Raji (cell line): ENCODE results near the gene RTN1.

ENCODE experiments used
- POLR2A ChIP-seq: IDR thresholded peaks from 2 replicates; pipeline ENCODE4 v1.6.1; 2011; ENCODE audit warnings: low read depth, low read length, control low read depth; ENCODE audit not compliant: insufficient read depth

The RTN1 gene

DNA sequence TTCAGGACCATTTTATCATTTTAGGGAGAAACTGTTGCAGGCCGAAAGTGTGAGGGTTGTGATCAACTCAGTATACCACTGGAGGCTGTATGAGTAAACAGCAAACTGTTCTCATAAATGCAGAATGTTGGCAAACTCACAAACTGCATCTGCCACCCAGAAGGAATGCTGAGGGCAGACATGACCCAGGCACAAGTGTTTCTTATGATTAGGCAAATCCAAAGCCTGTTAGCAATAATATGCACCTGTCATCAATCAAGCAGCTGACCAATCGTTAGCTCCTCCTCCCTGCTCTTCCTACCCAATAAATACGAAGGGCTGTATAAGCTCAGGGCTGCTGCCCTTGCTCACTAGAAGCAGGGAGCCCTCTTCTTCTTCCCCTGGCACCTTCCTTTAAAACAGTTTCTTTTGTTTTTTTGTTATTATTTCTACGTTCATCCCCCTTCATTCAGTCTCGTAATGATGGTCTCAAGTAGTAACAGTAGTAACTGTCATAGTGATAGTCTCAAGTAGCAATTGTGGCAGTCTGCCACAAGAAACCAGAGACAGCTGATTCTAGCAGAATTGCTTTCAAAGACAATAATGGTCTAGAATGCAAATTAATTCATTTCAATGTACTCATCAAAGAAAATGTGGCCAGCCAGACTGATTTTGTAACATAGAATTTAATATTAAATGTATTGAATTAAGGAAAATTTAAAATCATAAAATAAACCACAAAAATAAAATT, 278.8 kb downstream of the RTN1 start:
- no peak for TF ChIP-seq POLR2A

DNA sequence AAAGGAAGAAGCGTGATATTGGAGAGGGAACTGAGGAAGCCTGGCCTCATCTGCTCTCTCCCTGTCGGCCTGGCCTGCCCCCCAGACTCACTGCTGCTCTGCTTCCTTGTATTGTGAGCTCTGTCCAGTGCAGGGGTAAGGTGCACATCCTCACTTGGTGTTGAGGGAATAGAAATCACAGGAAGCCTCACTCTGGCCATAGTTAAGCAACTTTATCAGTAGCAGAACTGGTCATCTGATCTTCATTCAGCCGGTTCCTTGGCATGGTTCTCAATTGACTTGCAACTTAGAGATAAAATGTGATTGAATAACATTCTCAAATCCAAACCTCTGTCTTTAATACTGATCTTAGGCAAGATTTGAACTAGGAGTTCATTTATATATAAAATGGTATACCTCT, 282.5 kb downstream of the RTN1 start:
- TF ChIP-seq POLR2A, result no peak

DNA sequence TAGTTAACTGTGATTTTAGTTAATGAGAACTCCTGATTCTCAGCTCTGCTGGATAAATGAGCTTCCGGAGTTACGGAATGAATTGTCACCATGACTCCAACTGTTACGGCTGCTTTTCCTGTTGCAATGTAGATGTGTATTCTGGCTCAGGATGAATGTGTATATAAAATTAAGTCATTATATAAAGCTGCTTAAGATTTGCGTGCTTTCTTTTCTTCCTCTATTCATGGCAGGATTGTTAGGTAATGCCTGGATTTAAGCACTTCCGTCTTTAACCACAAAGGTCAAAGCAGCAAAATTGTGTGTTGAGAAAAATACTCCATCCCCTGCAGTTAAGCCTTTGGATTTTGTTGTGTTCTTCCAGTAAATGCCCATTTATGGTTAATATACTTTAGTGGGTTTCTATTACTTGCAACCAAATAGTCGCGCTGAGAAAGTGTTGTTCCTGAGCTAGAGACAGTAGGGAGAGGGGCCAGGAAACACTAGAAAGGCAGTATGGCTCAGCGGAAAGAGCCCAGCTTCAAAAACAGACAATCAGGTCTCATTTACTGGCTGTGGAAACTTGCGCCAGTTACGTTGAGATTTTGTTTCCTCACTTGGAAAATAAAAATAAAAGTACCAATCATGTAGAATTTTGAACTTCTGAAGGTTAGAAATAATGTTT, 284.6 kb downstream of the RTN1 start:
- TF ChIP-seq POLR2A, result no peak

DNA sequence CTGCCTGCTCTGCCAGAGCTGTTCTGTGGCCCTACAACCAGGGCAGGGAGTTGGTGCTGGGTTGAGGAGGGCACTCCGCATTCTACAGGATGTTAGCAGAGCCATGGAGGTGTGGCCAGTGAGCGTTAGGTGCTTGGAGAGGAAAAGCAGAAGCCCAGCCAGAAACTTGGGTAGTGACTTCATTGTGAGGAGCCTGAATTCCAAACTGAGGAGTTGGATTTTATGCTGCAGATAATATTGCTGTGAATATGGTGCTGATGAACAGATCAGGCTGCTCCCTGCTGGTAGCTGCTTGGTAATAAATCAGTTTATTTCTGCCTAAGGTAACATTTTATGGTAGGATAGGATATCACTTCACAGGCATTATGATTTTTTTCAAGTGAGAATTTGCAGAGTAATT, 286.8 kb downstream of the RTN1 start:
- TF ChIP-seq POLR2A, result no peak

DNA sequence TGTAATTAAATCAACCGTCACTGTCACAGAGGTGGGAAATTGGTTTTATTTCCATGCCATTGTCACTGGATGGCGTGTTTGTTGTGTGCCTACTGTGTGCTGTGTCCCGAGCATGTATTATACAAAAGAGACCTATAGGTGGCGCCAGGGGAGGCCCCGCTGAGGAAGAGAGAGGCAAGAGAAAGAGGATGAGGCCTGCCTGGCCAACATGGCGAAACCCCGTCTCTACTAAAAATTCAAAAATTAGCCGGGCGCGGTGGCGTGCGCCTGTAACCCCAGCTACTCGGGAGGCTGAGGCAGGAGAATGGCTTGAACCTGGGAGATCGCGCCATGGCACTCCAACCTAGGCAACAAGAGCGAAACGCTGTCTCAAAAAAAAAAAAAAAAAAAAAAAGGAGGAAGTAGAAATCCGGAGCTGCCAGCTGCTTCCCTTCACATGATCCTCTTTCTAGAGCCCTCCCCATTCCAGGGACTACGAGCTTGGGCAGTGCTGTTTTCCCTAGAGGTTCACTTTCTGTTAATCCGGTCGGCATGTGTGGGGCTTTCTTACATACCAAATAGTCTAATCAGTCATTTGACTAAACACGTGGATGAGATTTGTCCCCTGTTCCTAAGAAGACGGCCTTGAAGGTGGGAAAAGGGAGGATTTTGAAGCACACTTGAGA, 287.6 kb downstream of the RTN1 start:
- no peak for TF ChIP-seq POLR2A

DNA sequence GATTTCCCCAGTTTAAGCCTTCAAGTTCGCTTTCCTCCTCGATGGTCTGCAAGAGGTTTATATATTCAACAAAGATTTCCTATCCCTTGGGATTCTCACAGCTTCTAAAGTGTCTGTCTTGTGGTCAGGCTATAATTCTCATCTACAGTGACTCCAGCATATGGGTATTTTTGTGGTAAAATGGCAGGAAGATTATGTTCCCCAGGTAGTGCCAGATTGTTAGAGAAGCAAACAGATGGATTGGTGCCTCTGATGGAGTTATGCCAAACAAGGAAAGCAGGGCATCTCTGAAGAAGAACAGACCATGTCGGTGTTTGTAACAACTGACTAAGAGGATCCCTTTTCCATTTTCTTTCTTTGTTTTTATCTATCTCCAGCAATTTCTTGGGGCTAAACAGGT, 288.4 kb downstream of the RTN1 start:
- TF ChIP-seq POLR2A, result no peak

DNA sequence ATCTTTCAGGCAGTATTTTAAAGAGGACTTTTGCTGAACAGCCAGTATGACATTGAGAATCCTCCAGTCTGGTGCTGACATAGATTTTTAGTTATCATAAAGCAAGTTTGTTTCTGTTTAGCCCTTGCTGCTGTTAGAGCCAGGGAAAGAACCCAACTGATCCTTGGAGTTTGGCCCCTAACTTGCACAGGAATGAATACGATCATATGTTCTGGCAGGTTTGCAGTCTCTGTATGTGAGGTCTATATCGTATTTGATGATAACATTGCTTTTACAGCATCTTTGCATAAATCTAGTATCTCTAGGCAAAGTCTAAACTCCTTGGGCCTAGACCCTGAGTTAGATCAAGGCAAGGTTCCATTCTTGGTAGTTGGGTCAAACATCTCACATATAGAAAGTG, 289.7 kb downstream of the RTN1 start:
- no peak for TF ChIP-seq POLR2A

DNA sequence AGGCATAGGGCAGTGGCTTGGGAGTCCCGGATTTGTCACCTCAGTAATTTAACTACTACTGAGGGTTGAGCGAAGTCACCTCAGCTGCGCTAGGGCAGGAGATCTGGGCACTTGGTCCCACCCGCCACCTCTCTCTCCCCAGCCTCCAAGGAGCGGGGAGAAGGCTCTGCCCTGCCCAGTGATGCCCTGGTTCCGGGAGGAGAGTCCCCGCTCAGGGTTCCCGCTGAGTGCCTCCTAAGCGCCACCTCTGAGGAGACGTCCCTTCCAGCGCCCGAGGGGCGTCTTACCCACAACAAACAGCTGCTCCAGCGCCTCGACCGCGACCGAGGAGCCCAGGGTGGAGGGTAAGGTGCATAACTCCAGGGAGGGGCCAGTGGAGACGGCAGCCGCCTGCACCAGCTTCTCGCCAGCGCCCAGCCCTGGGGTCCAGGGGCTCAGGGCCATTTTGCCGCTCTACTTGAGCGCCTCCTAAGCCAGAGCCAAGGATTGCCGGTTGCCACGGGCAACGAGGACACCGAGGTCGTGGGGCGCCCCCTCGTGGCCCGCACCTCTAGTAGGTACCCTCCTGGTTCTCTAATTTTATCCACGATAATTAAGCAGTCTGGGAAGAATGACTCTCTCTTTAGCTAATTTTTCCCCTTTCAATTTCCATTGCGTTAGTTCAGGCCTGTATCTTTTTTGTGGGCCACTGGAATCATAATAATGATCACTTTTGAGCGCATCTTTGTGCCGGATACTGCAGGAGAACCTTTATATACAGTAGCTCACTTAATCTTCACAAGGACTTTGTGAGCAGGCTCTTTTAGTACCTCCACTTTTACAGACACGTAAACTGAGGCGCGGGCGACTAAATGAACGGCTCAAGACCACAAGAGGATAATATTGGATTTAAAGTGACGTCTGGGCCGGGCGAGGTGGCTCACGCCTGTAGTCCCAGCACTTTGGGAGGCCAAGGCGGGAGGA, 294.0 kb downstream of the RTN1 start, which contains the start of gene CCDC175:
Gene CCDC175, minus strand, starts transcription at position 481 of the 963 bp plus-strand sequence. Its CDS starts 37 bp downstream, at position 444.
- no peak for TF ChIP-seq POLR2A

DNA sequence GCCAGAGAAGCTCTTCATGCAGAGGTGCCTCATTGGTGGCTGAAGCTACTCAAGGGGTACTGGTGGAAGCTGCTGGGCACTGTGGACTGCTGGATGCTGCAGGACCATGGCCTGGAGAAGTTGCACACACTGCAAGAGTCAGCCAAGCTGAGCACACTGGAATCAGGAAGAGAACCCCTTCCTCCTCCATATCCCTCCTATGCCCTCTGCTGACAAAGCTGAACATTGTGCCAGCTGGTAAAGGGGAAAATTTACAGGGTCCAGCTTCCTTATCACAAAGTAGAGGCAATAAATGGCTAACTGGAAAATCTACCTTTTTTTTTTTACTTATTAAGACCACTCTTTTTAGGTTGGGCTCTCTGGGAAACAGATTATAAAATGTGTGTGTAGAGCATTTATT, 300.5 kb downstream of the RTN1 start:
- TF ChIP-seq POLR2A, result no peak

DNA sequence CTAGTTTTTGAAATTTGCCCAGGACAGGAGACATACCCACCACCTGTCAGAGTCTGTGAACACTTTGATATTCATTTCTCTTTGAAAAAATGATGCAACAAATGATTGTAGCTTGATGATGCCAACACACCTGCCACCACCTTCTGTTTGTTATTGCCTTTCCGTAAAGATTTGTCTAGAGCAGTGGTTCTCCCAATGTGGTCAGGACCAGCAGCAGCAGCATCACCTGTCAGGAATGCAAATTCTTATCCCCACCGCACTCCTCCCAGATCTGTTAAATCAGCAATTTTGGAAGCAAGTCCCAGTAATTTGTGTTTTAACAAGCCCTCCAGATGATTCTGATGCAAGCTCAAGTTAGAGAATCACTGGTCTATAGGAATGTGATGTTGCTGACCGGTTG, 303.9 kb downstream of the RTN1 start:
- no peak for TF ChIP-seq POLR2A

DNA sequence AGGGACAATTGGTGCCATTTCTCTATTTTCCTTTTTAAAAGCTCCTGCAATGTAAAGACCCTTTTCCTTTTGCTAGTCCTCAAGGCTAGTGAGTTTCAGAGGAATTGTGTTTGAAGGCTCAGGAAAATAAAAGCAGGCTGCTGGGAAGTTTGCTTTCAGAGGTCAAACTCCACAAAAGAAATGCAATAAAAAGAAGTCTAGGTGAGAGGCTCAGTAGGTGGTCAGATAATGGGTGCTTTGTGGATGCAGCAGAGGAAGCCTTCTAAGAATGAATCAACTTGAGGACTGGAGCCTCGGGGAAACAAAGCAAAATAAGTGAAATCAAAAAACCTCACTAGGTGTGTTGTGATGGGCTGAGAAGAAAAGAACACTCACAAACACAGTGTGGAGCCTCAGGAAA, 304.3 kb downstream of the RTN1 start:
- no peak for TF ChIP-seq POLR2A

DNA sequence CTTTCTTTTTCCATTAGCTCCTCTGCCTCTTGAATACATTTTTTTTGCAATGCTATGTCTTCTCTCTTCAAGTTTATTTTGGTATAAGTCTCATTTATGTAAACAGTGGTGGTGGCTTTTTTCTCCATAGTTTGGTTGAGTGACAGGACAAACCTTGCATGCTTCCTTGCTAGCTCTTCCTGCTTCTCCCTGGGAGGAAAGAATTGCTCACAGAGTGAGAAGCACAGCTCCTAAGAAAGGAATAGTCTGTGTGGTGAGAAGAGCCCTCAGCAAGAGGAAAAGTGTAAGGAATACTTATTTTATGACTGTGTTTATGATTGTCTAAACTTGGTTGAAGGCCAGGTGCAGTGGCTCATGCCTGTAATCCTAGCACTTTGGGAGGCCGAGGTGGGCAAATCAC, 305.5 kb downstream of the RTN1 start:
- no peak for TF ChIP-seq POLR2A

DNA sequence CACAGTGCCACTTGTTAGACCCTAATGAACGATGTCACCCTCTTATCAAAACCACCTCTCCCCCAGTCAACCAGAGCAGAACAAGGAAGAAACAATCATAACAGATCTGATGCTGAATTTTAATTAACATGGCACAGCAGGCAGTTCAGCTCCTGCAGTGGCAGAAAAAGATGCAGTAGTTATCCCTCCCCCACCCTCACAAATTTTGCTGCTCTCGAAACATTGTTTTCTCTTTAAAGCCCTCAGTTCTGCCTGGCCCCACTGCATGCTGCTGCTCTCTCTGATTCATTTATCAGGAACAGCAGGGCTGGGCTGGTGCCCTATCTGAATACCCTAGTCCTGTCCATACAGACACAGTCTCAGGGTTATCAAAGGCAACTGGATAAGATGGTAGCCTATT, 306.2 kb downstream of the RTN1 start:
- TF ChIP-seq POLR2A, result no peak

DNA sequence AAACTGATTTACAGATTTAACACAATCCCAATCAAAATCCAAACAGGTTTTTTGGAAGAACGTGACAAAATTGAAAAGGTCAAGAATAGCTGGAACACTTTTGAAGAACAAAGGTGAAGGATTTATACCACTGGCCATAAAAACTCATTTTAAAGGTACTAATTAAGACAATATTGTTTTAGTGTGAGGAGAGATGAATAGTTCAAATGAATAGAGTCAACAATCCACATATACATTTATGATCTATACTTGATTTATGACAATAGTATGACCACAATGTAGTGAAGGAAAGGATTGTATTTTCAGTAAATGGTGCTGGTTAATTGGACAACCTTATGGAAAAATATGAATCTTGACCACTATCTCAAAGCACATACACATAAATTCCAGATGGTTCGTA, 323.3 kb downstream of the RTN1 start:
- no peak for TF ChIP-seq POLR2A
